ENCODE measurements around the gene TIGD4.
A peak's percentile ranks its signal among the peaks of the same experiment; 100 is the strongest.

TIGD4 gene

GRCh38 chr4:152817331-152817730 lies 37.8 kb upstream of the TIGD4 start:
- H3K27ac ChIP-seq: no peak overlapping the region
- no peak for TF ChIP-seq CTCF (conservative IDR thresholded peaks at IDR 0.05)

GRCh38 chr4:152815078-152815477 lies 35.5 kb upstream of the TIGD4 start:
- no peak overlapping the region for H3K27ac ChIP-seq
- TF ChIP-seq CTCF (conservative IDR thresholded peaks at IDR 0.05): no peak

- H3K27ac ChIP-seq: no peak overlapping the region
- no peak for TF ChIP-seq CTCF (conservative IDR thresholded peaks at IDR 0.05)
Observed at GRCh38 chr4:152810715-152811287, 31.3 kb upstream of the TIGD4 start.

- TF ChIP-seq CTCF (conservative IDR thresholded peaks at IDR 0.05): no peak
- no peak overlapping the region for H3K27ac ChIP-seq
Observed at GRCh38 chr4:152808670-152809069, 29.1 kb upstream of the TIGD4 start.

GRCh38 chr4:152807294-152807829 lies 27.8 kb upstream of the TIGD4 start:
- H3K27ac ChIP-seq: no peak overlapping the region
- no peak for TF ChIP-seq CTCF (conservative IDR thresholded peaks at IDR 0.05)

- H3K27ac ChIP-seq: no peak overlapping the region
- no peak for TF ChIP-seq CTCF (conservative IDR thresholded peaks at IDR 0.05)
Observed at GRCh38 chr4:152806501-152807125, 27.1 kb upstream of the TIGD4 start.

GRCh38 chr4:152805818-152806217 lies 26.3 kb upstream of the TIGD4 start:
- peak overlapping the region; percentile 19; the same call in 1 of the 2 replicates for H3K27ac ChIP-seq
- TF ChIP-seq CTCF (conservative IDR thresholded peaks at IDR 0.05): no peak

Data from VCaP (cell line).